22Rv1 (cell line): Measurements from ENCODE around the gene RPA3.

Experiments used
- ZFX ChIP-seq: fragments of 450-650 bp; IDR thresholded peaks from 2 replicates; pipeline ENCODE4 v1.6.1; 2017; ENCODE audit warnings: antibody characterized with exemption, borderline replicate concordance
- TF ChIP-seq, protein P1 (sequence below): fragments of 450-650 bp; IDR thresholded peaks from 2 replicates; pipeline ENCODE4 v1.5.1; 2017; ENCODE audit warnings: mild to moderate bottlenecking

DNA sequence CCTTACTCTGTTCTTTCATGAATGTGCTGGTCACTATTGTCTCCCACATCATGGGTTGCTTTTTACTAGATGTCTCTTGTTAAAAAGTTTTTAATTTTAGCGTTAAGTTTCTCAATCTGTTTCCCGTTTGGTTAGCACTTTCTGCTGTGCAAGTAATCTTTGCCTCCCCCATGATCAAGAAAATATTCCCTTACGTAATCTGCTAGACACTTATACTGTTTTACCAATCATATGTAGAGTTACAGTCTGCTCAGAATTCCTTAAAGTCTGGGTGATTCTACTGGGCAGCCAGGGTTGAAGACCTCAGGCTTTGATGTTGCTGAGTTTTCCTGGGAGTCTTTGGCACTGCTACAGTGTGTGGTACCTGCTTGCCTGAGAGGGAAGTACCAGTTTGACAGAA is 38.2 kb upstream of the RPA3 start:
- TF ChIP-seq, protein P1, sequence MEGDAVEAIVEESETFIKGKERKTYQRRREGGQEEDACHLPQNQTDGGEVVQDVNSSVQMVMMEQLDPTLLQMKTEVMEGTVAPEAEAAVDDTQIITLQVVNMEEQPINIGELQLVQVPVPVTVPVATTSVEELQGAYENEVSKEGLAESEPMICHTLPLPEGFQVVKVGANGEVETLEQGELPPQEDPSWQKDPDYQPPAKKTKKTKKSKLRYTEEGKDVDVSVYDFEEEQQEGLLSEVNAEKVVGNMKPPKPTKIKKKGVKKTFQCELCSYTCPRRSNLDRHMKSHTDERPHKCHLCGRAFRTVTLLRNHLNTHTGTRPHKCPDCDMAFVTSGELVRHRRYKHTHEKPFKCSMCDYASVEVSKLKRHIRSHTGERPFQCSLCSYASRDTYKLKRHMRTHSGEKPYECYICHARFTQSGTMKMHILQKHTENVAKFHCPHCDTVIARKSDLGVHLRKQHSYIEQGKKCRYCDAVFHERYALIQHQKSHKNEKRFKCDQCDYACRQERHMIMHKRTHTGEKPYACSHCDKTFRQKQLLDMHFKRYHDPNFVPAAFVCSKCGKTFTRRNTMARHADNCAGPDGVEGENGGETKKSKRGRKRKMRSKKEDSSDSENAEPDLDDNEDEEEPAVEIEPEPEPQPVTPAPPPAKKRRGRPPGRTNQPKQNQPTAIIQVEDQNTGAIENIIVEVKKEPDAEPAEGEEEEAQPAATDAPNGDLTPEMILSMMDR, result no peak
- TF ChIP-seq ZFX, result no peak
